ENCODE data around the gene CDK14.

DNA sequence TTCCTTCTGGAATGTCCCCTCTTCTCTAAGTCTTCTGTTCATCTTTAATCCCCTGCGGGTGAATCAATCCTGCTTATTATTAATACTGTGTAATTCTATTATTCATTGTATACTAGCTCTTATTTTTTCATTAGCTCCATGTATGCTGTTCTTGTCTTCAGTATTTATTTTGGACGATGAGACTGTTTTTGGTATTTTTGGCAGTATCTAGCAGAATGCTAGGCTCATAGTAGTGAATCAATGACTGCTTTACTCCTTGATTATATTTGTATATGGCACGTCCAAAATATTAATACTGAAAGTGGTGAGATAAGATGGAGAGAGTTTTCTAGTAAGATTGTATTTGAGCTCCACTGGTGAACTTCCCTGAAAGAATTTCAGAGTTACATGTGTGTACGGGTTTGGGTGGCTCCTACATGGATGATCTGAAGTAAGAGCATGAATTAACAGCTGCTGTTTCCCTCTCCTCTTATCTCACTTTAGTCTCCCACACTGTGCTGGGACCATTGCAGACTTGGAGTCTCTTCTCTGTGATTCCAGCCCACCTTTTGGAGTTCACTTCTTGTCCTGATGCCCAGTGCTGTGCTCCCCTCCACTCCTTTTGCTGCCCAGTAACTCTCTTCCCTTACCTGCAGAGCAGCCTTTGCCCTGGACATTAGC, 226.0 kb downstream of the CDK14 start:
- no peak for TF ChIP-seq RAD21 (IDR thresholded peaks at IDR 0.05; ENCODE audit: low read depth)
- TF ChIP-seq CREB1 (IDR thresholded peaks at IDR 0.05; ENCODE audit: low read depth): no peak
- no peak for TF ChIP-seq FOXM1 (IDR thresholded peaks at IDR 0.05; ENCODE audit: borderline replicate concordance, low read depth)
- TF ChIP-seq NFIC (IDR thresholded peaks at IDR 0.05): no peak
- TF ChIP-seq TAF1 (IDR thresholded peaks at IDR 0.05; ENCODE audit: low read depth): no peak
- no peak for TF ChIP-seq CEBPB (IDR thresholded peaks at IDR 0.05)
- TF ChIP-seq YY1 (IDR thresholded peaks at IDR 0.05; ENCODE audit: low read depth): no peak
- TF ChIP-seq, protein P1, sequence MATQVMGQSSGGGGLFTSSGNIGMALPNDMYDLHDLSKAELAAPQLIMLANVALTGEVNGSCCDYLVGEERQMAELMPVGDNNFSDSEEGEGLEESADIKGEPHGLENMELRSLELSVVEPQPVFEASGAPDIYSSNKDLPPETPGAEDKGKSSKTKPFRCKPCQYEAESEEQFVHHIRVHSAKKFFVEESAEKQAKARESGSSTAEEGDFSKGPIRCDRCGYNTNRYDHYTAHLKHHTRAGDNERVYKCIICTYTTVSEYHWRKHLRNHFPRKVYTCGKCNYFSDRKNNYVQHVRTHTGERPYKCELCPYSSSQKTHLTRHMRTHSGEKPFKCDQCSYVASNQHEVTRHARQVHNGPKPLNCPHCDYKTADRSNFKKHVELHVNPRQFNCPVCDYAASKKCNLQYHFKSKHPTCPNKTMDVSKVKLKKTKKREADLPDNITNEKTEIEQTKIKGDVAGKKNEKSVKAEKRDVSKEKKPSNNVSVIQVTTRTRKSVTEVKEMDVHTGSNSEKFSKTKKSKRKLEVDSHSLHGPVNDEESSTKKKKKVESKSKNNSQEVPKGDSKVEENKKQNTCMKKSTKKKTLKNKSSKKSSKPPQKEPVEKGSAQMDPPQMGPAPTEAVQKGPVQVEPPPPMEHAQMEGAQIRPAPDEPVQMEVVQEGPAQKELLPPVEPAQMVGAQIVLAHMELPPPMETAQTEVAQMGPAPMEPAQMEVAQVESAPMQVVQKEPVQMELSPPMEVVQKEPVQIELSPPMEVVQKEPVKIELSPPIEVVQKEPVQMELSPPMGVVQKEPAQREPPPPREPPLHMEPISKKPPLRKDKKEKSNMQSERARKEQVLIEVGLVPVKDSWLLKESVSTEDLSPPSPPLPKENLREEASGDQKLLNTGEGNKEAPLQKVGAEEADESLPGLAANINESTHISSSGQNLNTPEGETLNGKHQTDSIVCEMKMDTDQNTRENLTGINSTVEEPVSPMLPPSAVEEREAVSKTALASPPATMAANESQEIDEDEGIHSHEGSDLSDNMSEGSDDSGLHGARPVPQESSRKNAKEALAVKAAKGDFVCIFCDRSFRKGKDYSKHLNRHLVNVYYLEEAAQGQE (IDR thresholded peaks at IDR 0.05; ENCODE audit: low read depth): no peak
- TF ChIP-seq, protein P2, sequence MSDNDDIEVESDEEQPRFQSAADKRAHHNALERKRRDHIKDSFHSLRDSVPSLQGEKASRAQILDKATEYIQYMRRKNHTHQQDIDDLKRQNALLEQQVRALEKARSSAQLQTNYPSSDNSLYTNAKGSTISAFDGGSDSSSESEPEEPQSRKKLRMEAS (IDR thresholded peaks at IDR 0.05): no peak
- TF ChIP-seq EP300 (IDR thresholded peaks at IDR 0.05; ENCODE audit: borderline replicate concordance): no peak
- no peak for TF ChIP-seq TCF12 (IDR thresholded peaks at IDR 0.05; ENCODE audit: low read depth)
- no peak for TF ChIP-seq TEAD4 (IDR thresholded peaks at IDR 0.05)
